IPS DF 6.9 (cell line): Measurements from ENCODE around the gene NCKAP5.

Experiments used
- DNase-seq: peaks from one replicate; pipeline ENCODE4 v3.0.0-alpha.2; 2013; ENCODE audit warnings: low read depth, low spot score
- H3K27ac ChIP-seq: one replicate; pipeline ENCODE4 v1.5.1; 2013; ENCODE audit warnings: low read length, control low read depth
- H3K27me3 ChIP-seq: 2 replicates; pipeline ENCODE4 v1.6.1; 2013; ENCODE audit warnings: mild to moderate bottlenecking, low read length; ENCODE audit not compliant: control insufficient read depth, insufficient read depth
- H3K36me3 ChIP-seq: 2 replicates; pipeline ENCODE4 v1.6.1; 2013; ENCODE audit warnings: low read length; ENCODE audit not compliant: control insufficient read depth, insufficient read depth
- H3K4me1 ChIP-seq: 2 replicates; pipeline ENCODE4 v1.6.1; 2013; ENCODE audit warnings: low read length; ENCODE audit not compliant: control insufficient read depth, insufficient read depth
- H3K4me3 ChIP-seq: 2 replicates; pipeline ENCODE4 v1.5.1; 2013; ENCODE audit warnings: mild to moderate bottlenecking, low read length
- H3K9me3 ChIP-seq: 2 replicates; pipeline ENCODE4 v1.6.1; 2013; ENCODE audit warnings: low read length, inconsistent platforms; ENCODE audit not compliant: control insufficient read depth, insufficient read depth
- WGBS: extraction: QIAGEN DNeasy Blood & Tissue Kit; methylation state at CpG from one replicate; pipeline ENCODE4 v1.1.7; 2013; ENCODE audit warnings: mixed read lengths, missing lambda C conversion rate; ENCODE audit not compliant: insufficient read length, insufficient coverage; 5-methylcytosine and 5-hydroxymethylcytosine counted together

The NCKAP5 gene

GRCh38 chr2:132971310-132972061, 596.8 kb downstream of the NCKAP5 start:
- no peaks in the 10 kb centered on the region for H3K27me3 ChIP-seq
- WGBS, result no CpG with 5 or more reads among the region's 7 CpGs
- no peak overlapping the region for H3K27ac ChIP-seq
- no peaks in the 10 kb centered on the region for H3K9me3 ChIP-seq
- no peak overlapping the region for H3K4me3 ChIP-seq
- DNase-seq, result no peak
- no peaks in the 10 kb centered on the region for H3K4me1 ChIP-seq
- no peaks in the 10 kb centered on the region for H3K36me3 ChIP-seq

DNA sequence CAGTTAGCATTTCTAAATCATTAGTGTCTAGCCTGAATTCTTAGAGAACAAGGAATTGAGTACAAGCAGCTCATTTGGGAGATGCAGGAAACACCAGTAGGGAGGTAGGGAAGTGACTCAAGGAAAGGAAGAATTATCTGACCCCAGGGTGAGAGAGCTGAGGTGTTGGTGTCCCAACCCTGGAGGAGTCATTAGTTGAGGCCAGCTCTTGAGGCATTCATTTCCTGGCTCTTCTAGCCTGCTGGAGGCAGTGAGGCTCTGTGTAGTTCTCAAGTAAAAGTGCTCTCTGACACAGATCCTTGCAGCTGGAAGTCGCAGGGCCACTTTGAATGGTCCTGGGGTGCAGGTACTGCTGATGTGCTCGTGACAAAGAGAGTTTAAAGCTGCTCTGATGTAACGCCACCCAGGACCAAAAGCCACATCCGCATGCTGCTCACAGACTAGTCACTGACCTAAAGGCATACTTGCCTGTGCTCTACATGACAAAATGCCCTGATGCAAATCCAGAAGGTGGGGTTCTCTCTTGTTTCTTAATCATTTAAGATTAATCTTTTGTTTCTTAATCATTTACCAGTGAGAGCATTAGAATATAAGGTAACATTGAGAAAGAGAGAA, 598.8 kb downstream of the NCKAP5 start:
- DNase-seq, result no peak
- Histone ChIP-seq H3K4me3 (no peak overlapping the region), H3K4me1 (no peaks in the 10 kb centered on the region), H3K27me3 (no peaks in the 10 kb centered on the region), H3K27ac (no peak overlapping the region), H3K9me3 (no peaks in the 10 kb centered on the region), H3K36me3 (no peaks in the 10 kb centered on the region)
- no CpG with 5 or more reads among the region's 4 CpGs for WGBS

DNA sequence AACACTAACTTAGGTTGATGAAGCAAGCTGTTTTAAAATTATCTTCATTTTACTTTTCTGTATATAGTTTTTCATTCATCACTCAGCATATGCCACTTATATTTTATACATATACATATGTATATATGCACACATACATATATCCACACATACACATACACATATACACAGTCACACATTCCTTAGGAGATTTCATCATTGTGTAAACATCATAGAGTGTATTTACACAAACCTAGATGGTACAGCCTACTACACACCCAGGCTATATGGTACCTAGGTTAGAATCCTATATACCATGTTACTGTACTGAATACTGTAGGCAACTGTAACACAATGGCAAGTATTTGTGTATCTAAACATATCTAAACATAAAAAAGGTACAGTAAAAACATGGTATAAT, 602.8 kb downstream of the NCKAP5 start:
- H3K4me1 ChIP-seq, result no peaks in the 10 kb centered on the region
- DNase-seq, result no peak
- H3K9me3 ChIP-seq, result no peaks in the 10 kb centered on the region
- H3K4me3 ChIP-seq, result no peak overlapping the region
- H3K36me3 ChIP-seq, result no peaks in the 10 kb centered on the region
- H3K27me3 ChIP-seq, result no peaks in the 10 kb centered on the region
- no peak overlapping the region for H3K27ac ChIP-seq

- H3K36me3 ChIP-seq, result no peaks in the 10 kb centered on the region
- DNase-seq, result no peak
- no peak overlapping the region for H3K4me3 ChIP-seq
- no peaks in the 10 kb centered on the region for H3K9me3 ChIP-seq
- H3K27me3 ChIP-seq, result no peaks in the 10 kb centered on the region
- no peak overlapping the region for H3K27ac ChIP-seq
- WGBS, result no CpG with 5 or more reads among the region's 2 CpGs
- H3K4me1 ChIP-seq, result no peaks in the 10 kb centered on the region
Measured at GRCh38 chr2:132963161-132963560, 605.1 kb downstream of the NCKAP5 start.

GRCh38 chr2:132958887-132959286, 609.4 kb downstream of the NCKAP5 start:
- Histone ChIP-seq H3K9me3 (no peaks in the 10 kb centered on the region), H3K4me3 (no peak overlapping the region), H3K27ac (no peak overlapping the region), H3K27me3 (no peaks in the 10 kb centered on the region), H3K4me1 (no peaks in the 10 kb centered on the region), H3K36me3 (no peaks in the 10 kb centered on the region)
- no peak for DNase-seq
- WGBS, result no CpG with 5 or more reads among the region's 2 CpGs

DNA sequence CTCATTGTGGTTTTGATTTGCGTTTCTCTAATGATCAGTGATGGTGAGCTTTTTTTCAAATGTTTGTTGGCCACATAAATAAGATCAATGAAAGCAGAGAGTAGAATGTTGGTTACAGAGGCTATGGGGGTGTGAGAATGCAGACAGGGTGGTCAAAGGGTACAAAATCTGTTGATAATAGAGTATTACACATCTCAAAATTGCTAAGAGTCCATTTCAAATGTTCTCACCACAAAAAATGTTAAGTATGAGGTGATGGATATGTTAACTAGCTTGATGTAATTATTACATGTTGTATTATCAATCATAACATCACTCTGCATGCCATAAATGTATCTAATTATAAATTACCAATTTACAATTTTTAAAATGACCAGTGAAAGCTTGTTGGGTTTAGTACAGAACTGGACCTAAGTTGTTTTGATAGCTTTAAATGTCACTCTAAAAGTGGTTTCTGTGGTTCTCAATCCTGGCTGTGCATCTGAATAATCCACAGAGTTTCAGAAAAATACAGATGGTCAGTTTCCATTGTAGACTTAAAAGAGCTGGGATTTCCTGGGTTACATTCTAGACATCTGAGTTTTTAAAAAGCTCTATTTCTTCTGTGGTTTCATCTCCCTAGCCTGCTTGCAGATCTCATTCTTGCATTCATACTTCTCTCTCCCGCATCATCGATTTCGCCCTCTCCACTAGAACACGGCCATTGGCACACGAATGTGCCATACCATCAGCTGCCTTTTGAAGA, 612.2 kb downstream of the NCKAP5 start:
- no peak for DNase-seq
- no peak overlapping the region for H3K4me3 ChIP-seq
- no peak overlapping the region for H3K27ac ChIP-seq
- no peaks in the 10 kb centered on the region for H3K4me1 ChIP-seq
- WGBS, result no CpG with 5 or more reads among the region's 6 CpGs
- H3K36me3 ChIP-seq, result no peaks in the 10 kb centered on the region
- no peaks in the 10 kb centered on the region for H3K27me3 ChIP-seq
- no peaks in the 10 kb centered on the region for H3K9me3 ChIP-seq

GRCh38 chr2:132953771-132954170, 614.5 kb downstream of the NCKAP5 start:
- Histone ChIP-seq H3K27ac (no peak overlapping the region), H3K36me3 (no peaks in the 10 kb centered on the region), H3K9me3 (no peaks in the 10 kb centered on the region), H3K4me1 (no peaks in the 10 kb centered on the region), H3K27me3 (no peaks in the 10 kb centered on the region), H3K4me3 (no peak overlapping the region)
- no CpG with 5 or more reads among the region's 1 CpG for WGBS
- no peak for DNase-seq

DNA sequence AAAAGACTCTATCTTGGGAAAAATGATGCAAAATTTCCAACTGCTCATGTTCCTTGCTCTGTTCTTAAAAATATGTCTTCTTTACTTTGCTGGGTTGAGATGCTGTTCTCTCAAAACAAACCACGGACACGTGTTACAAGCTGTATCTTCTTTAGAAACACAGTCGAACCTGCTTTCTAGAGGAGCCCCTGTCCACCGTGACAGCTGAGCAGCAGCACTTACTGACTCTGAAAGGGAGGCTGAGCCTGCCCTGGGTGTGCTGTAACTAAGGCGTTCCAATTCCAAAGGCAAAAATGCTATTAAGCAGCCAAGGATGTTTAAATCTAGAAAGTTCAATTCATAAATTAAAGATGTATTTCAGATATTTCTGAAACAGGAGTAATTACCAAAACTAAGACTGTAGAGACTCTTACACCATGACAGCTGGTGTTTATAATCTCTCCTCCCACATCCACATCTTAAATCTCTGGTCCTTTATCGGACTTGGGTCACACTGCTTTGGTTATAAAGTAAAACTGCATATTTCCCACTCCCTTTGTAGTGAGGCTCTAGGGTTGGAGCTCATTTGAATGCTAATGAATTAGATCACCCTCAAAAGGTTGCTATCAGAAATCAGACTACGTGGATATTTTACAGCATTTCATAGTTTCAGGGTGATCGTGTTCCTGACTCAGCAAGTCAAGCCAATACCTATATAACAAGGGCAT, 617.1 kb downstream of the NCKAP5 start:
- no peak overlapping the region for H3K27ac ChIP-seq
- no peak for DNase-seq
- H3K9me3 ChIP-seq, result no peaks in the 10 kb centered on the region
- no CpG with 5 or more reads among the region's 8 CpGs for WGBS
- no peaks in the 10 kb centered on the region for H3K36me3 ChIP-seq
- H3K4me1 ChIP-seq, result no peaks in the 10 kb centered on the region
- H3K4me3 ChIP-seq, result no peak overlapping the region
- H3K27me3 ChIP-seq, result no peaks in the 10 kb centered on the region

- H3K4me3 ChIP-seq, result no peak overlapping the region
- no peak overlapping the region for H3K27ac ChIP-seq
- H3K4me1 ChIP-seq, result no peaks in the 10 kb centered on the region
- no CpG with 5 or more reads among the region's 3 CpGs for WGBS
- no peaks in the 10 kb centered on the region for H3K9me3 ChIP-seq
- no peak for DNase-seq
- H3K36me3 ChIP-seq, result no peaks in the 10 kb centered on the region
- no peaks in the 10 kb centered on the region for H3K27me3 ChIP-seq
Measured at GRCh38 chr2:132949108-132949507, 619.2 kb downstream of the NCKAP5 start.

DNA sequence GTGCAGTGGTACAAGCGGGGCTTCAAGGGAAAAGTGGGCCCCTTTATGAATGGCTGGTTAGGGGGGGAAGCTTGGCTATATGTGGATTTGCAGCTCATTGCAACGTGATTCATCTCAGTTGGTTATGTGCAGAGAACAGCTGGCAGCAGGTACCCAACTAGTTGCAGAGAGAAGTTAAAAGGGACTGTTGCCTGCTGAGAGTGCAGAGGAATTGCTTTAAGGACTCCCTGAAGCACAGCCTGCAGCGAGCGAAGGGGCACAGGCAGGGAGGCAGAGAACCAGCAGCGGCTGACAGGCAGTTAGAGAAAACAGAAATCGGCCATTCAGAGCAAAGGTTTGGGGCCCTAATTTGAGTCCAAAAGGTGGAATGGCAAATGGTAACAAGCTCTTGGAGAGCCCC, 620.1 kb downstream of the NCKAP5 start:
- Histone ChIP-seq H3K4me1 (no peaks in the 10 kb centered on the region), H3K9me3 (no peaks in the 10 kb centered on the region), H3K36me3 (no peaks in the 10 kb centered on the region), H3K27me3 (no peaks in the 10 kb centered on the region), H3K27ac (no peak overlapping the region), H3K4me3 (no peak overlapping the region)
- no peak for DNase-seq
- WGBS, result no CpG with 5 or more reads among the region's 6 CpGs
